ENCODE data around the gene BICC1.

Gene BICC1, protein sequence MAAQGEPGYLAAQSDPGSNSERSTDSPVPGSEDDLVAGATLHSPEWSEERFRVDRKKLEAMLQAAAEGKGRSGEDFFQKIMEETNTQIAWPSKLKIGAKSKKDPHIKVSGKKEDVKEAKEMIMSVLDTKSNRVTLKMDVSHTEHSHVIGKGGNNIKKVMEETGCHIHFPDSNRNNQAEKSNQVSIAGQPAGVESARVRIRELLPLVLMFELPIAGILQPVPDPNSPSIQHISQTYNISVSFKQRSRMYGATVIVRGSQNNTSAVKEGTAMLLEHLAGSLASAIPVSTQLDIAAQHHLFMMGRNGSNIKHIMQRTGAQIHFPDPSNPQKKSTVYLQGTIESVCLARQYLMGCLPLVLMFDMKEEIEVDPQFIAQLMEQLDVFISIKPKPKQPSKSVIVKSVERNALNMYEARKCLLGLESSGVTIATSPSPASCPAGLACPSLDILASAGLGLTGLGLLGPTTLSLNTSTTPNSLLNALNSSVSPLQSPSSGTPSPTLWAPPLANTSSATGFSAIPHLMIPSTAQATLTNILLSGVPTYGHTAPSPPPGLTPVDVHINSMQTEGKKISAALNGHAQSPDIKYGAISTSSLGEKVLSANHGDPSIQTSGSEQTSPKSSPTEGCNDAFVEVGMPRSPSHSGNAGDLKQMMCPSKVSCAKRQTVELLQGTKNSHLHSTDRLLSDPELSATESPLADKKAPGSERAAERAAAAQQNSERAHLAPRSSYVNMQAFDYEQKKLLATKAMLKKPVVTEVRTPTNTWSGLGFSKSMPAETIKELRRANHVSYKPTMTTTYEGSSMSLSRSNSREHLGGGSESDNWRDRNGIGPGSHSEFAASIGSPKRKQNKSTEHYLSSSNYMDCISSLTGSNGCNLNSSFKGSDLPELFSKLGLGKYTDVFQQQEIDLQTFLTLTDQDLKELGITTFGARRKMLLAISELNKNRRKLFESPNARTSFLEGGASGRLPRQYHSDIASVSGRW

DNA sequence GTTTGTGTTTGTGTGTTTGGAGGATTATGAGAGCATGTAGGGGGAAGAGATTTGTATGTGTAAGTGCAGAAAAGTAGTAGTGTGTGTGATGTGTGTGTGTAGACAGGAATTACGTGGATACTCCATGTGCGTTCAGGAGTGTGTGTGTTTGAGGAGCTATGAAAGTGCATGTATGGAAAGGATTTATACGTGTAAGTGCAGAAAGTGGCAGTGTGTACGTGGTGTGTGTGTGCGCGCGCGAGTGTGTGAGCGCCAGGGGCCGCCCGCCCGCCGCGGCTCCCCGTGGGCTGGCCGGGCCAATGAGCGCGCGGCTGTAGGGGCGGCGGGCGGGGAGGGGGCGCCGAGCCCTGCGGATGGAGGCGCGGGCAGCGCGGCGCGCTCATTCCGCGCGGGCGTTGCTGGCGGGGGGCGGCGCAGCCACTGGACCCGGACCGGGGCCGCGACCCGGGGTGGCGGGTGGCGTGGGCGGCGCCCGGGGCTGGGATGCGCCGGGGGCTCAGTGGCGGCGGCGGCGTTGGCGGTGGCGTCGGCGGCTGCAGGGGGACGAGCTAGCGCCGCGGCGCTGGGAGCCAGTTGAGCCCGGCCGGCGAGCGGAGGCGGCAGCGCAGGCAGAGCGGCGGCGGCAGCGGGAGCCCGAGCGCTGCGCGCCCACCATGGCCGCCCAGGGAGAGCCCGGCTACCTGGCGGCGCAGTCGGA, at the start of gene BICC1:
BICC1 (plus strand) TSS at position 382 of the 697 bp plus-strand sequence; CDS start at position 654, 272 bp downstream.
- DNase-seq (ENCODE audit: low read depth, low spot score), result no peak

DNA sequence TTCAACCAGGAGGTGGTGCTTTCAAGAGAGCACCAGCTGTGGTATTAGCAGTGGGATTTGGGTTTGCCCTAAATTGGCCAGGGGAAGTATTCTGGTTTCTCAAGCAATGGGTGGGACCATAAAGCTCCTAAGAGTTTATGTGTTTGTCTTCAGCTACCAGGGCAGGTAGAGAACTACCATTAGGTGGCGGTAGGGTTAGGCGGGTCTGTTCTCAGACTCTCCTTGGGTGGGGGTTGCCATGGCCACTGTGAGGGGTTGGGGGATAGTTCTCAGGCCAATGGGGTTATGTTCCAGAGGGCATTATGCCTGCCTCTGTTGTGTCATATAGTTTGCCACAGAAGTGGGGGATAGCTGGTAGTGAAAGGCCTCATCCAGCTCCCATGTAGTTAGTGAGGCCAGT, 47.7 kb upstream of the BICC1 start:
- DNase-seq (ENCODE audit: low read depth, low spot score), result no peak

DNA sequence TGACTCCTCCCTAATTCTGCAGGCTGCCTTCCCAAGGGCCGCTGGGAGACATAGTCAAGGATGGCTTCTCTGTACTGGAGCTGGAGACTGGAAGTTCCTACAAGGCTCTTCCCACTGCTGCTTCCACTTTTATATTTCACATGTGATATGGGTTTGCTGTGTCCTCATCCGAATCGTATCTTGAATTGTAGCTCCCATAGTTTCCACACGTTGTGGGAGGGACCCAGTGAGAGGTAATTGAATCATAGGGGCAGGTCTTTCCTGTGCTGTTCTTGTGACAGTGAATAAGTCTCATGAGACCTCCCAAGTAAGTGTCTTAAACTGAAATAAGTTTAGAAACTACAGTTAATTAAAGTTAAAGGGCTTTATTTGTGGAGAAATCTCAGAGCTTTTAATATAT, 47.0 kb upstream of the BICC1 start:
- no peak for DNase-seq (ENCODE audit: low read depth, low spot score)

DNA sequence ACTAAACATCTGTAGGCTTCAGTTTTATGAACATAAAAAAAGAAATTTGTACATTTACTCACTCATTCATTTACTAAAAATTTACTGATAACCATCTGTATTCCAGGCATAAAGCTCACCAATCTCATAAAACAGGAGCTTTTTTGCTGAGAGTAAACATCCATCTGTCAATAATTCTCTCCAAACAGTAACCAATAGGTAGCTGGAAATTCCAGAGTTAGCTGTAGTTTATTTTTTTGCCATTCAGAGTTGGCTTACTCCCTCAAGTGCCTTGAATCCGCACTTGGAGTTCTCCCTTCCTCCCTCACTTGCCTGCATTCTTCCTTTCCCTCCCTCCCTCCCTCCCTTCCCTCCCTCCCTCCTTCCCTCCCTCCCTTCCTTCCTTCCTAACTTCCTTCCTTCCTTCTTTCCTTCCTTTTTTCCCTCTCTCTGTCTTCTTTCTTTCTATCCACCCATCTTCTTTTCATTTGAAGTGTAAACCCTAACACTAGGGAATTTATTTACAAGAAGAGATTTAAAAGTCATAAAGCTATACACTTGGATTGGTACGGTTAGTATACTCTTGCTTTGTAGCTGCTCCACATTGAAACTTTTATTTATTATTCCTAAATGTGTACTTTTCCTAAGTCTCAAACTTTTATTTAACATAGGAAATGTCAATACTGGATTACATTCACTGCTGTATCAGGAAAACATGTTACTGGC, 44.6 kb upstream of the BICC1 start:
- DNase-seq (ENCODE audit: low read depth, low spot score), result no peak

DNA sequence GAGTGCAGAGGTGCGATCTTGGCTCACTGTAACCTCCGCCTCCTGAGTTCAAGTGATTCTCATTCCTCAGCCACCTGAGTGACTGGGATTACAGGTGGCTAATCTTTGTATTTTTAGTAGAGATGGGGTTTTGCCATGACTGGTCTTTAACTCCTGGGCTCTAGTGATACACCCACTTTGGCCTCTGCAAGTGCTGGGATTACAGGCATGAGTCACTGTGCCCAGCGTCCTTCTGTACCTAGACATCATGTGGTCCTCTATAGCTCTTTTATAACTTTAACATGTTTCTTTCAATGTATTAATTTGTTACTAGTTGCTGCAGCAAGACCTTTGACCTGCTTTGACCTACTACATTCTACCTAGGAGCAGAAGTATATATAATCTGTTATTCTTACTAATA, 38.7 kb upstream of the BICC1 start:
- no peak for DNase-seq (ENCODE audit: low read depth, low spot score)

DNA sequence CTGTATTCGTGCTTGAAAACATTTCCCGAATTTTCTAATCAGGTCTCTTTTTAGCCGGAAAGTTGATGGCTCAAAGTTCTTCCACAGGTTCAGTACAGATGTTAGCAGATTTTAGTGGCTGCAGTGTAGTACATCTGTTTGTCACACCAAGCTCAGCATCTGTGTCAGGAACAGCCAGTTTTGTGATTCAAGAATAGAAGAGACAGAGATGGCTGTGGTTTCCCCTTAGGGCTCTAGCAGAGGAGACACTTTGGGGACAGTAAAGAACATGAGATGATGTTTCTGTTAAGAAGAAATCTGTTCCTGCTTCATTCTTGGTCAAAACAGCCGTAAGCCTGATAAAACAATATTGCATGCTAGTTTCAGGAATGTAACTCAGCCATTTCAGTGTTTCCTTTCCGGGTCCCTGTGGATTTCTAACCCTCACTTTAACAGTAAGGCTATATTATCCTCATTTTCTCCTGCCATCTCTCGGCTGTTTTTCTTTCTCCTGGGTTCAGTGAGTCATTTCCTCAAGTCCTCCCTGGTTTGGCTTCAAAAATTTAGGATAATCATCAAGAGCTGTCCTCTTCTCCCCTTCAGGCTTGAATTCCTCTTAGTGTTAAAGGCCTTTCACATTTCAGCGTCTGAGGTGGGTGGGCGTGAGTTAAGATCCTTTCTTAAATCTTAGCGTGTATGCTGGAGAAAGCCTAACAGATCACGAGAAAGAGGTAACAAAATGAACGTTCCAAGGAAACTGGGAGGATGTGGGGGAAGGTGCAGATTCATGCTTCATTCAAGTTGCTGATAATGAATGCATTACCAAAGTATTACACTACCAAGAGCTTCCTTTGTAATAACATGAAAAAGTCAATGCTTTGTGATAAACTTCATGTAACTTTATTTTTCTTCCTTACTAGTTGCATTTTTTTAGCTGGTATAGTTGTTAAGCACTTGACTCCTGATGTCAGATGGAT, 37.1 kb upstream of the BICC1 start:
- peak; percentile 79 for DNase-seq (ENCODE audit: low read depth, low spot score)

DNA sequence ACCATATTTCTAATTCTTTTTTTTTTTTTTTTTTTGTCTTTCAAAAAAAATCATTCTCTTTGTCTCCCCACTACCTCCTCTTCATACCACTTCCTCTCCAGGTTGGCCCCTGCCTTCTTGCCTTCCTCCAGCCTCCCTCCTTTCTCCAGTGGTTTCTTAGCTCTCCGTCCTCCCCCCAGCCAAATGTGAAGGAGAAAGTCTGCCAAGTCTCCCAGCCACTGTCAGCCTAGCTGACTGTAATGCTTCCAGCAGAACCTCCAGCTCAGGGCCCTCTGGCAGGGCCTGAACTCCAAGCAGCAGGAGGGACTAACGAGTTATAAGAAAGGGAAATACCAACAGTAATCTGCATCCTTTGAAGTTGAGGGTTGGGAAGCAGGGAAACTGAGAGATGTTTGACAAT, 35.5 kb upstream of the BICC1 start:
- peak; percentile 73 for DNase-seq (ENCODE audit: low read depth, low spot score)

DNA sequence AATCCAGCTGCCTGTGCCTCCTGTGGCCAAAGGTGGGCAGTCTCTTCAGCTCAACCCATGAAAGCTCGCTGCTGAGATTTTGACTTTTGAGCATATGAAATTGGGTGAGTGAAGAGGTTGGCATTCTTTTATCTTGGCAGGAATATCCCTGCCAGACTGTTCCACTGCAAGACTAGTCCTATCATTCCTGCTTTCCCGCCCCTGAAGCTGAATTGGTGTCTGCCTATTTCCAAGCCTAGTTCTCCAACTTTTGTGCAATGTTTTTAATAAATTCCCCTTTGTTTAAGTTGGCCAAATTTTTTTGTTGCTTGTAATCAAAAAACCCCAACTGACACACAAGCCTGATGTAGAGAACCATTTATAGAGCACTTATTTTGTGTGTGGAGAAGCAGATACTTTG, 34.8 kb upstream of the BICC1 start:
- DNase-seq (ENCODE audit: low read depth, low spot score), result no peak

DNA sequence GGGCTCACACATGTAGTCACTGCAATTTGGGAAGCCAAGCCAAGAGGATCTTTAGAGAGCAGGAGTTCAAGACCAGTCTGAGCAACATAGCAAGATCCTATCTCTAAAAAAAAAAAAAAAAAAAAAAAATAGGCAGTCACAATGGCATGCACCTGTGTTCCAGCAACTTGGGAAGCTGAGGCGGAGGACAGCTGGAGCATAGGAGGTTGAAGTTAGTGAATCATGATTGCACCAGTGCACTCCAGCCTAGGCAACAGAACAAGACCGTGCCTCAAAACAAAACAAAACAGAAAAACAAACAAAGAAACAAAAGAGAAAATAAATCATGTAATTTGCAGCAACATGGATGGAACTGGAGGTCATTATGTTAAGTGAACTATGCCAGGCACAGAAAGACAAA, 33.6 kb upstream of the BICC1 start:
- no peak for DNase-seq (ENCODE audit: low read depth, low spot score)

DNA sequence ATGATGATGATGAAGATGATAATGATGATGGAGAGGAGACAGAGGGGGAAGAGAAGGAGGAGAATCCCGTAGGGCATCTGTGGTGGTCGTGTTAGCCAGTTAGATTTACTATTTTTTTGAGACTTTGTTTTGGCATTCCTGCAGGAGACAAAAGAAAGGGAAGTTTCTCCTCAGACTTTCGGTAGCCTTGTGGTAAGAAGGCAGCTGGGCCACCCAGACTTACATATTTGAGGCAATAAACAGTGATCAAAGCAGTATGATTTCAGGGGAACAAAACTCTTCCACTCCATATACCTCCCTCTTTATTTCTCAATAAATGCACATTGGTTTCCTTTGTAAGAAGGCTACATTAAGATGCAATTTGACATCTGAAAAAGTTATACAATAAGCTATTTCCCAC, 32.4 kb upstream of the BICC1 start:
- no peak for DNase-seq (ENCODE audit: low read depth, low spot score)

DNA sequence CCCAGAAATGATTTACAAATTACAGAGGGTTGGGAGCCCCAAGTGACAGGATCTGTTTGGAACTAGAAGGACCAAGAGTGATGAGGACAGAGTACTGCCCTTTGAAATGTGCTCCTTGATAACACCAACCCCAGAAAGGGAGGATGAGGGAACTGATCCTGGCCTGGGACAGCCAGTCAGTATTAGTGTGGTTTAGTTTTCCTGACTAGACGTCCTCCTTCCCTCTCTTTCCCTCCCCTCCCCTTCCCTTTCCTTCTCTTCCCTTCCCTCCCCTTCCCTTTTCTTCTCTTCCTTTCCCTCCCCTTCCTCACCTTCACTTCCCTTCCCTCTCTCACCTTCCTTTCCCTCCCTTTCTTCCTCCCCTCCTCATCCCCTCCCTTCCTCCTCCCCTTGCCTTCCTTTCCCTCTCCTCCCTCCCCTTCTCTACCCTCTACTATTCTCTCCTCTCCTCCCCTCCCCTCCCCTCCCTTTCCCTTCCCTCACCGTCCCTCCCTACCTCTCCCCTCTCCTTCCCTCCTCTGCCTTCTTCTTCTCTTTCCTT, 31.0 kb upstream of the BICC1 start:
- no peak for DNase-seq (ENCODE audit: low read depth, low spot score)

DNA sequence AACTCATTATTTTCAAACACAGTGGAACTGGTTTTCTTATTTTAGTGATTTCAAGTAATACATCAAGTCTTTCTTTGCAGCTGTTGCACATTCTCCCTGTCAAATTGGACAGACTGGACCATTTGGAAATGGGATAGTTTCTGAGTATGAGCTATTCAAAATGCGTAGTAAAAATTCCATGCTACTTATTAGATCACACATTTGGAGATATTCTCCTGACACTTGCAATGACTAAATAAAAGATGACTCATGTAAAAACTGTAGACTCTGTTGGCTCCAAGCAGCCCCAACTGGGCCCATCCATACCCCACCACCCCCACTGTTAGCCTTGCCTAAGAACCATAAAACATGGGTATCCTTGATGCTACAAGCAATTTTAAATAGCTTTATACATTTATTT, 25.9 kb upstream of the BICC1 start:
- no peak for DNase-seq (ENCODE audit: low read depth, low spot score)

DNA sequence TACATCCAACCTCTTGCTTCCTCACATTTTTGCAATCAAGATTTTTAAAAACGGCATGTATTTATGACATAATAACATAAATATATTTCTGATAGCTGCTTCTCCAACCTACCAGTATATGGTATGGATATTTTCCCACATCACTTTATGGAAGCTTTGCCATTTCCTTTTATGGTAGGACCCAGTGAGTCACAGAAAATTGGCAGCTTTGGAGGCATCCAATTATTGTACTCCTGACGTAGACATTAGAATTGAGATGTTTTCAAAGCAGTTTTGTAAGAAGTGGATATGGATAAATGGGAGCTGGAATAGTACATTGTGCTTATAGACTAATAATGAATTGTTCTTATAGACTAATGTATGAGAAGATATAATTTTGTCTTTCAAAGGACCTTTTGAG, 23.8 kb upstream of the BICC1 start:
- DNase-seq (ENCODE audit: low read depth, low spot score), result no peak

DNA sequence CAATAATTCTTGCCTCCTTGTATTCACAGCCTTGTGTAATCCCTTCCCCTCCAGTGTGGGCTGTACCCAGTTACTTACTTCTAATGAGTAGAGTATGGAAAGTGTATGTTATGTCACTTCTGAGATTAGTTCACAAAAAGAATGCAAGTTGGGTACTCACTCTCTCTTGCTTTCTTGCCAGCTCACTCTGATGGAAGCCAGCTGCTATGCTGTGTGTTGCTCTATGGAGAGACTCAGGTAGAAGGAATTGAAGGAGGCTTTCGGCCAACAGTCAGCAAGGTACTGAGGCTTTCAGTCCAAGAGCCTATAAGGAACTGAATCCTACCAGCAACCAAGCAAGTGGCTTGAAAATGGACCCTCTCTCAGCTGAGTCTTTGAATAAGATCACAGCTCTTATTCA, 9.7 kb upstream of the BICC1 start:
- no peak for DNase-seq (ENCODE audit: low read depth, low spot score)

DNA sequence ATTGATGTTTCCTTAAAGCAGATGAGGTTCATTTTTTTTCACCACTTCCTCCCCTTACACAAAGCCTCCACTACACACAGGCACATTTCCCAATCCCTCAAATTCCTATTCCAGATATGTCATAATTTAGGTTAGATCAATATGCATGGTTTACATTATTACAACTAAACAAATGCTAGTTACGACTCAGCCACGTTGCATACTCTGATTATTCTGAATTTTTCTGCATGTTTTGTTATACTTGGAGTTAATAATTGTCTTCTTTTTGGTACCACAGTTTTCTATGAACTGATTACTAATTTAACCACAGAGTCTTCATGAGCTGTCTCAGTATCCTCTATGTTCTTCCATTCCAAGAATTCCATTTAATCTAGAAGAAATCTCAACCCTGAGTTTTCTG, 4.4 kb upstream of the BICC1 start:
- no peak for DNase-seq (ENCODE audit: low read depth, low spot score)

DNA sequence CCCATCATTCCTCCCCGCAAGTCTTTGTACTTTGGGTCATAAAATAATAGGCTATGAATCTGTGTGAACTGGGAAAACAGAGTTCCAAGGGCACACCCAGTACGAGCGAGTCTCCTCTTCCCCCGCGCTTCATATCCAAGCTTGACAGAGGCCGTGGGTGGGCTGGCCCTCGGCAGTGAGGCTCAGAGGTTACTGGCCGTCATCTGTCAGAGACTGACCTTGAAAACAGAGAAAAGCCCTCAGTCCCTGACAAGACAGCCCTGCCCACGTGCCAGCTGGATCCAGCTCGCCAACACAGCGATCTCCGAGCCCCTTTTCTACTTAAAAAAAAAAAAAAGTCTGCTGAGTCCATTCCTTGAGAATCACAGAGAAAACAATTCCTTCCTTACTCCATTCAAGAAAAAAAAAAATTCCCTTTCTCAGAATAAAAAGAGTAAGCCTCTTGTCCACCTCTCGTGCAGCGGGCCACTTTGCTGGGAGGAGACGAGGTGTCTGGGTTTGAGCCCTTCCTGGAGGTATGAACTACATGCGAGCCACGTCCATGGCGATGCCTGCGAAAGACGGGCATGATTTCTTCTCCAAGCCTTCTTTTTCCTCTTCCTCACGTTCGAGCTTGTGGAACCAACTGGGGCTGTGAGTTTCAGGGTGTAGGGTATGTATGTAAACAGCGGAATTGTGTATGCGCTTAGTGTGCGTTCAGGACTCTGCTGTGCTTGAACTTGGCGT, 744 bp upstream of the BICC1 start:
- DNase-seq (ENCODE audit: low read depth, low spot score), result no peak

DNA sequence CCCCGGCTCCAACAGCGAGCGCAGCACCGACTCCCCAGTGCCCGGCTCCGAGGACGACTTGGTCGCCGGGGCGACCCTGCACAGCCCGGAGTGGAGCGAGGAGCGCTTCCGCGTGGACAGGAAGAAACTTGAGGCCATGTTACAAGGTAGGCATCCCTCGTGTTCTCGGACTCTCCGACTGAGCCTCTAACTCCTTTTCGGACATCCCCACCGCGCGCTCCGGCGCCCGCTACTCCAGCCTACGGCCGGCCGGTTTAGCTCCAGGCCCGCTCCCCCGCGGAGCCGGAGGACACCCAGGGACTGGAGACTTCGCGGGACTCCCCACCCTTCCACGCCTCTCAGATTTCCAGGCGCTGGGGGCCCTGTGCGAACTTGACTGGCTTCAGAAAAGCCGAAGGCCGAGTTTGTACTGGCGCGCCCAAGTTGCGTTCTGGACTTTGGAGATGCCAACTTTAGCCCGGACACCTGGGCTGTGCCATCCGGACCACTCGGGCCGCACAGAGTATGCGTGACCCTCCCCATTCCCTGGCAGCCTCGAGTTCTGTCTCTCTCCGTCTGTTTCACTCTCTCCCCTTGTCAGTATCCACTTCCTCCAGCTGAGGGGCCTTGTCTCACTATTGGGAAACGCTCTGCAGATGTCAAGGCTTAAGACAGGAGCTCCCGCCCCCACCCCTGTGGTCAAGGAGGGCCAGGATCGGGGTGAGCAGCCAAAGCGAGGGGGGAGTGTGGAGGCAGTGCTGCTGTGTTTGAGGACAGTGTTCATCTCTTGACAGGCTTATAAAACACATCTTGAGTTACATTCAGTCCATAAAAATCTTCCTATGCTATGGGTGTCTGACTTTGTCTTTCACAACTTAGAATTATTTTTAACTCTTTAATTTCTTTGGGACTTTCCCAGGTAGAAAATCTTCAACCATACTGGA, 777 bp downstream of the BICC1 start:
- DNase-seq (ENCODE audit: low read depth, low spot score), result peak; percentile 59

DNA sequence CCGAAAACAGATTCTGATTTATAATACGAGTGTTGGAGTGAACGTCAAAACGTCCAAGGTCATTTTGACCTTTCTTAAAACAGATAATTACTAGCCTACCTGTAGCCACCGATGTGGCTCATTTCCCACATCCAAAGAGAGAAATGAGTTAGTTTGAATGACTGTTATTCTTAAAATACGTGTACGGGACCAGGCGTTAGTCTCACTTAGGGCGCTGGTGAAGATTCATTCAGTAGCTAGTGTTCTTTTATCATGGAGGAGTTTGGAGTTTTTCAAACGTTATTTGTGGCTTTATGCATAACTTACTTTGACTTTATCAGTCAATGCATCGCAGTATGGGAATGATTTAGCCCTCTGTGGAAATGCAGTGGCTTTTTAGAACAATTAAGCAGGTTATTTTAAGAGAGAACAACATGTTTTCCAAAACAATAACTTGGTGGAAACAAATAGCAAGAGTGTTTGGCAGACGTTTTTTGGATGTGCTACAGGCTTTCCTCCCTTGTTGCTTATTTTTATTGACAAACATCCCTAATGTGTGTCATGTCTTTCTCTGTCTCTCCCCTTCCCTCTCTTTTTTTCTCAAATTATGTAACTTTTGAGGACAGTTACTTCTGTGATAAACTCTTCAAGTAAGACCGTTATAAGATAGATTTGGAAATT, 1.6 kb downstream of the BICC1 start:
- no peak for DNase-seq (ENCODE audit: low read depth, low spot score)
